Thoracic aorta (tissue), 2 donors: Measurements from ENCODE around the gene KDM2B. TPM values are rescaled to one million over a fixed set of nuclear protein-coding genes. Genes with fewer than 3 reads are reported as not detected.
A peak's percentile ranks its signal among the peaks of the same experiment; 100 is the strongest.

Experiments
- ATAC-seq: fragments of 150-250 bp; one replicate; pipeline ENCODE4 v1.8.0; 2017; ENCODE audit warnings: low read depth; ENCODE audit not compliant: insufficient number of reproducible peaks, low FRiP score
- DNase-seq: peaks from one replicate; pipeline ENCODE4 v3.0.0-alpha.2; 2020; ENCODE audit warnings: low spot score
- H3K27ac ChIP-seq, 2 donors: fragments of 200-600 bp; sonication (generic); 1 replicate in 1 of 2; 2 replicates in 1 of 2; pipeline ENCODE4 v1.5.1; 2016; ENCODE audit warnings: mild to moderate bottlenecking in 2 of 2, moderate library complexity in 2 of 2
- H3K27me3 ChIP-seq: fragments of 200-600 bp; sonication (generic); replicated peaks from 2 replicates; pipeline ENCODE4 v1.6.0; 2016; ENCODE audit warnings: mild to moderate bottlenecking; ENCODE audit not compliant: insufficient read depth
- H3K36me3 ChIP-seq: fragments of 200-600 bp; sonication (generic); one replicate; pipeline ENCODE4 v1.5.1; 2016
- H3K4me1 ChIP-seq, 2 donors: fragments of 200-600 bp; sonication (generic); 1 replicate in 1 of 2; 2 replicates in 1 of 2; pipeline versions ENCODE4 v1.5.1 to v1.6.0; 2016; ENCODE audit warnings: low read depth in 2 of 2, mild to moderate bottlenecking in 1 of 2; ENCODE audit not compliant: control insufficient read depth in 1 of 2
- H3K4me3 ChIP-seq: fragments of 200-600 bp; sonication (generic); 2 replicates; pipeline ENCODE4 v1.5.1; 2016; ENCODE audit warnings: mild to moderate bottlenecking
- H3K9me3 ChIP-seq: fragments of 200-600 bp; sonication (generic); 2 replicates; pipeline ENCODE4 v1.5.1; 2016
- CTCF ChIP-seq: fragments of 200-600 bp; sonication (generic); IDR thresholded peaks from one replicate; pipeline ENCODE4 v1.5.1; 2019; ENCODE audit warnings: antibody characterized with exemption
- total RNA-seq, 2 donors: library from RNA; depleted of rRNA; stranded (reverse); fragments of >200 nt; gene quantifications; one replicate each; pipeline versions ENCODE4 v1.1.0 to v1.2.3, GENCODE V29; 2016

Gene KDM2B
- 10 to 100 TPM; 15.0 to 22.5 TPM for total RNA-seq

- DNase-seq (no peak), ATAC-seq (no peak)
- Histone ChIP-seq H3K4me1 (peaks cover 30 to 55% of the 10 kb centered on the region in 2 donors), H3K4me3 (peak within 1 kb of the TSS; percentile 84), H3K36me3 (no peaks in the 10 kb centered on the region), H3K27ac (peak within 1 kb of the TSS; percentile 66 to 78), H3K27me3 (no peaks in the 10 kb centered on the region), H3K9me3 (no peaks in the 10 kb centered on the region)
- no peak for TF ChIP-seq CTCF
Observed at GRCh38 chr12:121580959-121581685, at the start of gene KDM2B. Gene KDM2B (minus strand): TSS chr12:121581023. CDS start chr12:121580911, 112 bp downstream.

- ATAC-seq, result no peak
- DNase-seq, result no peak
- Histone ChIP-seq H3K36me3 (no peaks in the 10 kb centered on the region), H3K27ac (no peak overlapping the region), H3K27me3 (no peaks in the 10 kb centered on the region), H3K4me3 (peak overlapping the region; percentile 76), H3K9me3 (no peaks in the 10 kb centered on the region), H3K4me1 (peaks cover 7 to 25% of the 10 kb centered on the region in 2 donors)
- TF ChIP-seq CTCF, result no peak
Observed at GRCh38 chr12:121628536-121628935, 47.7 kb upstream of the KDM2B start.

- Histone ChIP-seq H3K4me1 (peaks cover 7 to 25% of the 10 kb centered on the region in 2 donors), H3K4me3 (peak overlapping the region; percentile 76), H3K27me3 (no peaks in the 10 kb centered on the region), H3K9me3 (no peaks in the 10 kb centered on the region), H3K36me3 (no peaks in the 10 kb centered on the region), H3K27ac (peak overlapping the region in 1 of 2 donors; percentile 84)
- TF ChIP-seq CTCF, result no peak
- no peak for DNase-seq
- no peak for ATAC-seq
Observed at GRCh38 chr12:121628037-121628436, 47.2 kb upstream of the KDM2B start.

GRCh38 chr12:121626853-121627640 lies 46.2 kb upstream of the KDM2B start:
- DNase-seq, result peak; percentile 23
- Histone ChIP-seq H3K27me3 (no peaks in the 10 kb centered on the region), H3K36me3 (no peaks in the 10 kb centered on the region), H3K4me1 (peaks cover 7 to 25% of the 10 kb centered on the region in 2 donors), H3K27ac (peak overlapping the region; percentile 84 to 93), H3K9me3 (no peaks in the 10 kb centered on the region), H3K4me3 (peak overlapping the region; percentile 76)
- no peak for ATAC-seq
- no peak for TF ChIP-seq CTCF
